Tibial artery (tissue), 4 donors: ENCODE results near the gene CAMK1G.

Source experiments
- DNase-seq, 2 donors: peaks; one replicate each; pipeline ENCODE4 v3.0.0-alpha.2; 2019
- H3K27ac ChIP-seq, 2 donors: fragments of 200-600 bp; sonication (generic) in 1 of 2; 1 replicate in 1 of 2; 2 replicates in 1 of 2; pipeline ENCODE4 v1.5.1; 2018 to 2019; ENCODE audit warnings: mild to moderate bottlenecking in 1 of 2
- H3K27me3 ChIP-seq, 2 donors: fragments of 200-600 bp; sonication (generic) in 1 of 2; one replicate each; pipeline versions ENCODE4 v1.5.1 to v1.6.0; 2016 to 2019
- H3K36me3 ChIP-seq, 3 donors: fragments of 200-600 bp; sonication (generic) in 2 of 3; one replicate each; pipeline ENCODE4 v1.5.1; 2016 to 2019; ENCODE audit warnings: mild to moderate bottlenecking in 2 of 3
- H3K4me1 ChIP-seq, 4 donors: fragments of 200-600 bp; sonication (generic) in 2 of 4; 1 replicate in 3 of 4; 2 replicates in 1 of 4; pipeline ENCODE4 v1.5.1; 2016 to 2019
- H3K4me3 ChIP-seq, 2 donors: fragments of 200-600 bp; sonication (generic) in 1 of 2; 1 replicate in 1 of 2; 2 replicates in 1 of 2; pipeline ENCODE4 v1.5.1; 2018 to 2019; ENCODE audit warnings: mild to moderate bottlenecking in 2 of 2
- H3K9me3 ChIP-seq, 3 donors: fragments of 200-600 bp; sonication (generic) in 1 of 3; one replicate each; pipeline ENCODE4 v1.5.1; 2016 to 2019
- CTCF ChIP-seq, 2 experiments: fragments of 200-600 bp in 1 of 2; fragments of 450-650 bp in 1 of 2; IDR thresholded peaks; one replicate each; pipeline ENCODE4 v1.5.1; 2017 to 2019; ENCODE audit warnings: antibody characterized with exemption in 2 of 2, mild to moderate bottlenecking in 1 of 2, moderate library complexity in 1 of 2
- intact Hi-C: fragments of 100-400 bp; cut with DNase I; formaldehyde crosslinking; loops from one replicate; pipeline ENCODE4 v1.15.0; 2023; ENCODE audit warnings: low total_unique reads

CAMK1G gene

GRCh38 chr1:209652873-209653401 lies 69.4 kb downstream of the CAMK1G start:
- H3K27ac ChIP-seq, result no peak overlapping the region
- intact Hi-C loops, result no loop called here
- H3K4me3 ChIP-seq, result no peak overlapping the region
- H3K4me1 ChIP-seq, result peaks cover 0 to 29% (median 24%) of the 10 kb centered on the region in 4 donors
- H3K27me3 ChIP-seq, result peaks cover 0 to 3% of the 10 kb centered on the region in 2 donors
- H3K36me3 ChIP-seq, result no peaks in the 10 kb centered on the region
- DNase-seq, result peak in 1 of 2 donors; percentile 79
- TF ChIP-seq CTCF (IDR thresholded peaks at IDR 0.05), result no peak
- H3K9me3 ChIP-seq, result no peaks in the 10 kb centered on the region

DNA sequence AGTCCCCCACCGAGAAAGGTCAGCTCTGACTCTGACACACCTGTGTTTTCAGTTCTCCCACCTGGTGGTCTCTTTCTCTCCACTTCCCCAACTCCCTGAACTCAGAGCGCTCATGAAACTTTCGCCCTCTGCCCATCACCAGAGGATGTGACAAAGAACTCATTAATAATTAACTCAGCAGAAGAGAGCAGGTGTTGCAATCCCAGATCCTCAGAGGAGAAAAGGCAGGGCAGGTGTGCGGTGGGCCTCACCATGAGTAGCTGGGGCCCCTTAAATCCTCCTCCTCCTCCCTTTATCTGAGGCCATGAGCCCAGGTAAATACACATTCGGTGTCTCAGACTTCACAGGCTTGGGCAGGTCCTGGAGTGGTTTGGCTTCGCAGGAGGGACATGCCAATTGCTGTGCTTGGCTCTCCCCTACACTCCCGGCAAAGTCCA lies 70.4 kb downstream of the CAMK1G start:
- intact Hi-C loops, result no loop called here
- Histone ChIP-seq H3K4me3 (no peak overlapping the region), H3K4me1 (peaks cover 0 to 26% (median 20%) of the 10 kb centered on the region in 4 donors), H3K27me3 (peaks cover 0 to 3% of the 10 kb centered on the region in 2 donors), H3K9me3 (no peaks in the 10 kb centered on the region), H3K36me3 (no peaks in the 10 kb centered on the region), H3K27ac (no peak overlapping the region)
- DNase-seq, result no peak
- TF ChIP-seq CTCF (IDR thresholded peaks at IDR 0.05), result no peak

DNA sequence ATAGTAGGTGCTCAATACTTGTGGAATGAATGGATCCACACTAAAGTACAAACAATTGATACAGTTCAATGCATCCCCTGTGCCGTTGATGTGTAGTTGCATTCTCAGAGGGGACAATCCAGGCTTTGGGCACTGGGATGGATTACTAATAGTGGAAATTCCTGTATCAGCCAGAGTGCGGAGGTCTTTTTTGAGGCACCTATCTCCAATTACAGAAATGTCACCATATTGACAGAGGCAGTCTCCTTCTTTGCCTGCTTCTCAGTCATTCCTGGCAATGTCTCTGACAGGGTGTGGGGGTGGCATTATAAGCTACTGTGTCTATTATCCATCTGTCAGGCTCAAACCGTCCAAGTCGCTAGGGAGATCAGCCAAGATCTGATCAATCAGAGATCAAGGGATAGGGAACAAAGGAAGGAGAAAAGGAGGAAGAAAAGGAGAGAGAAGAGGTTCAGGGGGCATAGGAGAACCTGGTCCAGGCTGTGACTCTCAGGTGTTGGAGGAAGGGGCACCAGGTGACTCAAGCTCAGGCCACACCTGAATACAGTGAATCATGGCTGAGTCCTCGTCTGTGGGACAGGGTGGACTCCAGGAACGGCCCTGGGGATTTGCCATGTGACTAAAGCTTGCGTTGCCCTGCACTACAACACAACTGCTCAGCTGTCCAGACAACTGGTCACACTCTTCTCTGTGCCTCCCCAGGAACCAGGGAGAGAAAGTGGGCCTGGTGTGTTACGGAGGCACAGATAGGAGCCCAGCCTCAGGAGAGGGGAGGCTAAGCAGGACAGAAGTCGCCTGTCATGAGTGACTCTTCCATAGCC lies 72.1 kb downstream of the CAMK1G start:
- H3K27me3 ChIP-seq, result peaks cover 0 to 3% of the 10 kb centered on the region in 2 donors
- intact Hi-C loops, result no loop called here
- no peak for TF ChIP-seq CTCF (IDR thresholded peaks at IDR 0.05)
- no peak overlapping the region for H3K4me3 ChIP-seq
- no peaks in the 10 kb centered on the region for H3K36me3 ChIP-seq
- no peaks in the 10 kb centered on the region for H3K9me3 ChIP-seq
- H3K27ac ChIP-seq, result no peak overlapping the region
- DNase-seq, result no peak
- peaks cover 0 to 19% (median 16%) of the 10 kb centered on the region in 4 donors for H3K4me1 ChIP-seq

GRCh38 chr1:209657140-209657879 lies 73.8 kb downstream of the CAMK1G start:
- Histone ChIP-seq H3K9me3 (no peaks in the 10 kb centered on the region), H3K4me1 (peaks cover 0 to 11% (median 7%) of the 10 kb centered on the region in 4 donors), H3K27ac (no peak overlapping the region), H3K4me3 (no peak overlapping the region), H3K36me3 (no peaks in the 10 kb centered on the region), H3K27me3 (peaks cover 0 to 3% of the 10 kb centered on the region in 2 donors)
- no peak for DNase-seq
- TF ChIP-seq CTCF (IDR thresholded peaks at IDR 0.05), result no peak
- intact Hi-C loops, result no loop called here

- DNase-seq, result no peak
- Histone ChIP-seq H3K27me3 (peaks cover 0 to 3% of the 10 kb centered on the region in 2 donors), H3K36me3 (no peaks in the 10 kb centered on the region), H3K9me3 (no peaks in the 10 kb centered on the region), H3K4me3 (no peak overlapping the region), H3K4me1 (peaks cover 0 to 7% (median 6%) of the 10 kb centered on the region in 4 donors), H3K27ac (no peak overlapping the region)
- intact Hi-C loops, result no loop called here
- TF ChIP-seq CTCF (IDR thresholded peaks at IDR 0.05), result no peak
Observed at GRCh38 chr1:209657918-209658317, 74.4 kb downstream of the CAMK1G start.
